GM19438 (cell line): ENCODE results near the gene COL18A1.

Source experiments
- ATAC-seq: cut with Tn5 transposase; IDR thresholded peaks from one replicate; pipeline ENCODE4 v1.9.1; 2021; ENCODE audit warnings: low read depth; ENCODE audit not compliant: unreplicated experiment

Gene COL18A1

GRCh38 chr21:45475004-45475685 is 70.2 kb downstream of the COL18A1 start:
- no peak for ATAC-seq

GRCh38 chr21:45475797-45476570 is 71.0 kb downstream of the COL18A1 start:
- no peak for ATAC-seq

GRCh38 chr21:45476582-45476981 is 71.6 kb downstream of the COL18A1 start:
- ATAC-seq, result no peak

GRCh38 chr21:45477176-45478114 is 72.5 kb downstream of the COL18A1 start:
- no peak for ATAC-seq

- no peak for ATAC-seq
These were observed 73.3 kb downstream of the COL18A1 start for GRCh38 chr21:45478115-45478801.

GRCh38 chr21:45478816-45479669 is 74.1 kb downstream of the COL18A1 start:
- ATAC-seq, result no peak

GRCh38 chr21:45479691-45480675 is 75.0 kb downstream of the COL18A1 start:
- ATAC-seq, result no peak

- no peak for ATAC-seq
These were observed 75.9 kb downstream of the COL18A1 start for GRCh38 chr21:45480701-45481500.

- ATAC-seq, result no peak
These were observed 76.6 kb downstream of the COL18A1 start for GRCh38 chr21:45481566-45481965.

GRCh38 chr21:45481977-45482898 is 77.3 kb downstream of the COL18A1 start:
- no peak for ATAC-seq

- no peak for ATAC-seq
These were observed 78.2 kb downstream of the COL18A1 start for GRCh38 chr21:45482899-45483821.

GRCh38 chr21:45484318-45484717 is 79.4 kb downstream of the COL18A1 start:
- no peak for ATAC-seq

GRCh38 chr21:45485686-45486442 is 80.9 kb downstream of the COL18A1 start:
- no peak for ATAC-seq

- no peak for ATAC-seq
These were observed 81.6 kb downstream of the COL18A1 start for GRCh38 chr21:45486443-45487160.
